ENCODE data around the gene TMEM273.

The TMEM273 gene

DNA sequence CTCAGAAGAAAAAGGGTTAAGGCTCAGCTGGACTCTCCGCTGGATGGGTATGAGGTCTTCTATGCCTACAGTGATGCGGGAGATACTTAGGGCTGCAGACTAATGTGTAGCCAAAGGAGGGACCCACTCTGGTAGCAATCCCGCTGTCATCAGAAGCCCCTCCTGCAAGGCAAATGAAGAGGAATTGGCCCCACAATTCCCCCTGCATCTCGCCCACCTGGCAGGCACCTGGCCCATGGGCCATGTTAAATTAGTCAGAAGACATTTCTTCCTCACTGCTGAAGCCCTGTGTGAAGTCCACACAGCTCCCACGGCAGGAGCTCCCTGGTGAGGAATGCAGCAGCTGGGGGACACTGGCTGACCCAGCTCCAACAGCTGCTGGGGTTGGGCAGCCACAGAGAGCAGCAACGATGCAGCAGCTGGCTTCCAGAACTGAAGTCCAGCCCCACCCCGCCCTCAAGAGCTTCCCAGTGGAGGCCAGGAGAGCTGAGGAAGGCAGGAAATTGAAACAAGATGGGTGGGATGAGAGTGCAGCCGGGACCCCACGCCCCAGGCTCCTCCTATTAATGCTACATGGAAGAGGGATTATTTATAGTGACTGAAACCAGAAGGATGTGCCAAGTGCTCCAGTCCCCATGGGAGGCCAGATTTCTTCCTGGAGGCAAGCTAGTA is 78.4 kb downstream of the TMEM273 start:
- ChIA-PET CTCF (interaction anchor here (1.9 kb wide), 1 partner anchor 29 kb away, joined by 4 read pairs; no protein-coding TSS in a partner anchor), POLR2A (interaction anchor here (1.1 kb wide), 1 partner anchor 30 kb away, joined by 4 read pairs; no protein-coding TSS in a partner anchor)
- DNase-seq (ENCODE audit: low read depth, low spot score): no peak
- TF ChIP-seq, protein P1, sequence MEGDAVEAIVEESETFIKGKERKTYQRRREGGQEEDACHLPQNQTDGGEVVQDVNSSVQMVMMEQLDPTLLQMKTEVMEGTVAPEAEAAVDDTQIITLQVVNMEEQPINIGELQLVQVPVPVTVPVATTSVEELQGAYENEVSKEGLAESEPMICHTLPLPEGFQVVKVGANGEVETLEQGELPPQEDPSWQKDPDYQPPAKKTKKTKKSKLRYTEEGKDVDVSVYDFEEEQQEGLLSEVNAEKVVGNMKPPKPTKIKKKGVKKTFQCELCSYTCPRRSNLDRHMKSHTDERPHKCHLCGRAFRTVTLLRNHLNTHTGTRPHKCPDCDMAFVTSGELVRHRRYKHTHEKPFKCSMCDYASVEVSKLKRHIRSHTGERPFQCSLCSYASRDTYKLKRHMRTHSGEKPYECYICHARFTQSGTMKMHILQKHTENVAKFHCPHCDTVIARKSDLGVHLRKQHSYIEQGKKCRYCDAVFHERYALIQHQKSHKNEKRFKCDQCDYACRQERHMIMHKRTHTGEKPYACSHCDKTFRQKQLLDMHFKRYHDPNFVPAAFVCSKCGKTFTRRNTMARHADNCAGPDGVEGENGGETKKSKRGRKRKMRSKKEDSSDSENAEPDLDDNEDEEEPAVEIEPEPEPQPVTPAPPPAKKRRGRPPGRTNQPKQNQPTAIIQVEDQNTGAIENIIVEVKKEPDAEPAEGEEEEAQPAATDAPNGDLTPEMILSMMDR (IDR thresholded peaks at IDR 0.05; ENCODE audit: insufficient read depth, low read length, missing control alignments): no peak
- no peak overlapping the region for H3K4me3 ChIP-seq (ENCODE audit: low read depth, low read length)

DNA sequence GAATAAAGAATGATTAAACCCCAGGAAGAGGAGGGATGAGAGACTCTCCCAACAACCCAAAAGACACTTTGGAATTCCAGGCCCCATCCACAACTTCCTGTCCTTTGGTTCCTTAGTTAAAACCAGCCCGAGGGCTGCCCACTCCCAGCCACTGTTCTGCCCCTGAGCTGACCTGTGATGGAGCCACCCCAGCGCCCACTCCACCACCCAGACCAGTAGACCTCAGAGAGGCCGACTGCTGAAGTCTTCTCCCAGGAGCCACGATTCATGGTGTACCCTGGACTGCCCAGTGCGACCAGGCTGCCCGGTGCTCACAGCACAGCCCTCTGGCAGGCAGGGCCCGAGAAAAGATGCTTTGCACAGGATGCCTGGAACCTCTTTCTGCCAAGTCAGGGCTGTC is 79.5 kb downstream of the TMEM273 start:
- ChIA-PET CTCF (no interaction called here), POLR2A (no interaction called here)
- TF ChIP-seq, protein P1 (IDR thresholded peaks at IDR 0.05; ENCODE audit: insufficient read depth, low read length, missing control alignments): no peak
- DNase-seq (ENCODE audit: low read depth, low spot score): no peak
- no peak overlapping the region for H3K4me3 ChIP-seq (ENCODE audit: low read depth, low read length)

DNA sequence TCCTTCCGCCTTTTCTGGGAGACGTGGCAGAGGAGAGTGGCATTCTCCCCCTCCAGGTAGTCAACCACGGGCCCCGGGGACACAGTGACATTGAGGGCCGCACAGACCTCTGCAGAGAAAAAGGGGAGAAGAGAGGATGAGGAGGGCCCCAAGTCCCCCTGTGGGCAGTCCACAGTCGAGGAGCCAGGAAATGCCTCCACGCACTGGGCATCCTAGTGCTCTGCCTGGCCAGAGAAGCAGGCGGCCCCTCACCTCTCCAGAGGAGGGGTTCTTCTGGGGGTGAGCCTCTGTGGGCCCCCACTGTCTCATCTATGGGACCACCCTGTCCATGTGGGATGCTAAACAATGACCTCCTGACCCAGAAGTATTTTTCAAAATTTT is 80.3 kb downstream of the TMEM273 start:
- CTCF ChIA-PET: no interaction called here
- no peak for DNase-seq (ENCODE audit: low read depth, low spot score)
- TF ChIP-seq, protein P1 (IDR thresholded peaks at IDR 0.05; ENCODE audit: insufficient read depth, low read length, missing control alignments): no peak
- POLR2A ChIA-PET: no interaction called here
- H3K4me3 ChIP-seq (ENCODE audit: low read depth, low read length): no peak overlapping the region

DNA sequence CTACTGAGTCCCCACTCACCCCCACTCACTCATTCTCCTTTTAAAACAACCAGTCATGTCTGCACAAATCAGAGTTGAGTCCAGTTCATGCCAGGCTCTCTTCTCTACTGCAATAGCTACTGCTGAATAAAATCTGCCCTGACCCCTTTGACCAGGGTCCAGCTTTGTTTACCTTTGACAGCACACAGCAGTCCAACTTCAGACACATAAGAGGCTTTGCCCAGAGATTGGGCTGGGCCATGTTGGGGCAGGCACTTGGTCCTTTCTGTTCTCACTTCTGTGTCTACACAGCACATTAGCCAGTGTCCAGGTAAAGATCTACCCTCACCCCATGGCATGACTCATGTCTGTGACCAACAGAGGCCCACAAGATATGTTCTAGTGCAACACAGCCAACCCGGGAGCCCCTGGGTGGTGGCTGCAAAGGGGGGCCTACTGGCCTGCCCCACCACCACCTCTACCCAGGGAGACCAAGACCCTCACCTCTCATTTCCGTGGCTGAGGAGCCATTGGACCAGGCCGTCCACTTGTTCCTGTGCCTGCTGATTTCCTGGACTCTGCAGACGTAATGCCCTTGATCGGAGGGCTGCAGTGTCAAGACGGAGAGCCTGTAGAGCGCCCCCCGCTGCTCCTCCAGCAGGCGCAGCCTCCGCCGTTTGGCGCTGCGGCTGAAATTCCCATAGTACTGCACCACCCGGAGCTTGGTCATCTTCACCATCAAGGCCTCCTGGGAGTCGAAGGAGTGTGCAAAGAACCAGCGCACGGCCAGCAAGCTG is 80.9 kb downstream of the TMEM273 start:
- TF ChIP-seq, protein P1 (IDR thresholded peaks at IDR 0.05; ENCODE audit: insufficient read depth, low read length, missing control alignments): no peak
- CTCF ChIA-PET: no interaction called here
- POLR2A ChIA-PET: no interaction called here
- no peak overlapping the region for H3K4me3 ChIP-seq (ENCODE audit: low read depth, low read length)
- DNase-seq (ENCODE audit: low read depth, low spot score): no peak

DNA sequence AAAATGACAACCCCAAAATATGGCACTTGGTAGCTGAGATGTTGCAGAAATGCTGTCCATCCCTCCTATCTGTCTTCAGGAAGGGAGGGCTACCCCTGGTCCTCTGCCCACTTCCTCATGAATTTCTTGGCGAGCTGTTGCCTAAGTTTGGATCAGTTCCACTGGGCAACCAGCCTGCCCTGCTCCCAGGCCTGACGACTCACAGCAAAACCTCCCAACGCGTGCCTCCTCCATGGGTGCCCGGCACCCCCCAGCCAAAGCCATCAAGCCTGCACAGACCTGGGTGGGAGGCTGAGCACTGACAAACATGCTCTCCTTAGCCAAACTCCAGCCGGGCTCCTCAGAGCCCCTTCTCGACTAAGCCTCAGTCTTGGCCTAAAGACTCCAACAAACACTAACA is 81.7 kb downstream of the TMEM273 start:
- CTCF ChIA-PET: interaction anchor here (1.4 kb wide), 1 partner anchor 8 kb away, joined by 5 read pairs; no protein-coding TSS in a partner anchor
- POLR2A ChIA-PET: no interaction called here
- no peak overlapping the region for H3K4me3 ChIP-seq (ENCODE audit: low read depth, low read length)
- TF ChIP-seq, protein P1 (IDR thresholded peaks at IDR 0.05; ENCODE audit: insufficient read depth, low read length, missing control alignments): no peak
- DNase-seq (ENCODE audit: low read depth, low spot score): no peak

DNA sequence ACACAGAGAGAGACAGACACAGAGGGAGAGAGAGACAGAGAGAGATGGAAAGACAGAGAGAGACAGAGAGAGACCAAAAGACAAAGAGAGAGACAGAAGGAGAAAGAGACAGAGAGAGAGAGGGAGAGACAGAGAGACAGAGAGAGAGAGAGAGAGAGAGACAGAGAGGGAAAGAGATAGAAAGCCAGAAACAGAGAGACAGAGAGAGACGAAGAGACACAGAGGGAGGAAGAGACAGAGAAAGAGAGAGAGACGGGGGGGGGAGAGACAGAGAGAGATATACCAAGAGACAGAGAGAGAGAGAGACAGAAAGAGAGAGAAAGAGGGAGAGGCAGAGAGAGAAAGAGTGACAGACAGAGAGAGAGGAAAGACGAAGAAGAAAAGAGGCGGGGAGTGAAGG is 83.1 kb downstream of the TMEM273 start:
- CTCF ChIA-PET: interaction anchor here (1.1 to 1.4 kb wide), 2 partner anchors 9 to 57 kb away, joined by 3 to 5 read pairs; no protein-coding TSS in a partner anchor
- POLR2A ChIA-PET: no interaction called here
- TF ChIP-seq, protein P1 (IDR thresholded peaks at IDR 0.05; ENCODE audit: insufficient read depth, low read length, missing control alignments): no peak
- DNase-seq (ENCODE audit: low read depth, low spot score): no peak
- H3K4me3 ChIP-seq (ENCODE audit: low read depth, low read length): no peak overlapping the region
